Measurements from ENCODE around the gene BTN3A1.

DNA sequence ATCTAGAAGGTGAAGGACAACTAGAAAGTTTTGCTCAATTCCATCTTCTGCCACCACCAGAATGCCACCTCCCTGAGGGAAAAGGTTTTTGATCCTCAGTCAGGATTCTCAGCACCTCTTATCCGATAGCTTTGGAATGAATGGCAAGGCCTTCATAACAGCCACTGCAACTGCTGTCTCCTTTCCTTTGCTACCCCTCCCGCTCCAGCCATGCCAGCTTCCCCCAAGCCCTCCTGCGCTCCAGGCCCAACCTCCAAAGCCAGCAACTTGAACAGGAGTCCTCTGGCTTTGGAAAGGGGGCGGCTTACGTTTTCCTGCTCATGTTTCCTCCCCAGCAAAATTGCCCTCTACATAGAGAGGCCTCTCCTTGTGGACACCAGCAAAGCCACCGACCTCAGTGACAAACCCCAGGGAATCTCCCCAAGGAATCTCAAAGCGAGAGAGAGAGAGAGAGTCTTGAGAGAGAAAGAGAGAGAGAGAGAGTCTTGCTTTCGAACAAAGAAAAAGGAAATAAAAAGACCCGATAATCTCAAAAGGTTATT is 55.3 kb downstream of the BTN3A1 start:
- TF ChIP-seq, protein P1, sequence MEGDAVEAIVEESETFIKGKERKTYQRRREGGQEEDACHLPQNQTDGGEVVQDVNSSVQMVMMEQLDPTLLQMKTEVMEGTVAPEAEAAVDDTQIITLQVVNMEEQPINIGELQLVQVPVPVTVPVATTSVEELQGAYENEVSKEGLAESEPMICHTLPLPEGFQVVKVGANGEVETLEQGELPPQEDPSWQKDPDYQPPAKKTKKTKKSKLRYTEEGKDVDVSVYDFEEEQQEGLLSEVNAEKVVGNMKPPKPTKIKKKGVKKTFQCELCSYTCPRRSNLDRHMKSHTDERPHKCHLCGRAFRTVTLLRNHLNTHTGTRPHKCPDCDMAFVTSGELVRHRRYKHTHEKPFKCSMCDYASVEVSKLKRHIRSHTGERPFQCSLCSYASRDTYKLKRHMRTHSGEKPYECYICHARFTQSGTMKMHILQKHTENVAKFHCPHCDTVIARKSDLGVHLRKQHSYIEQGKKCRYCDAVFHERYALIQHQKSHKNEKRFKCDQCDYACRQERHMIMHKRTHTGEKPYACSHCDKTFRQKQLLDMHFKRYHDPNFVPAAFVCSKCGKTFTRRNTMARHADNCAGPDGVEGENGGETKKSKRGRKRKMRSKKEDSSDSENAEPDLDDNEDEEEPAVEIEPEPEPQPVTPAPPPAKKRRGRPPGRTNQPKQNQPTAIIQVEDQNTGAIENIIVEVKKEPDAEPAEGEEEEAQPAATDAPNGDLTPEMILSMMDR (IDR thresholded peaks at IDR 0.05), result no peak
- no peak for TF ChIP-seq CEBPB (IDR thresholded peaks at IDR 0.05)
- no peak for TF ChIP-seq RCOR1 (IDR thresholded peaks at IDR 0.05; ENCODE audit: low read depth, low read length)

Data from A549 (cell line).